Smooth muscle cell (in vitro differentiated cells): ENCODE data around the gene HAGH. TPM values are rescaled to one million over a fixed set of nuclear protein-coding genes. Genes with fewer than 3 reads are reported as not detected.

Experiments
- DNase-seq: peaks from one replicate; lab custom pipeline; 2025; ENCODE audit not compliant: unreplicated experiment; lab: John Stamatoyannopoulos, UW
- H2AFZ ChIP-seq: fragments of 200-600 bp; sonication (generic); 2 replicates; pipeline ENCODE4 v1.6.0; 2016; ENCODE audit warnings: antibody characterized with exemption, low read depth, mild to moderate bottlenecking
- H3F3A ChIP-seq: fragments of 200-600 bp; sonication (generic); 2 replicates; pipeline ENCODE4 v1.6.0; 2017; ENCODE audit warnings: antibody characterized with exemption, low read depth
- H3K27ac ChIP-seq: fragments of 200-600 bp; sonication (generic); 2 replicates; pipeline ENCODE4 v1.5.1; 2016; ENCODE audit warnings: low read depth, mild to moderate bottlenecking
- H3K27me3 ChIP-seq: fragments of 200-600 bp; sonication (generic); 2 replicates; pipeline ENCODE4 v1.6.1; 2016; ENCODE audit warnings: low read depth, mild to moderate bottlenecking
- H3K36me3 ChIP-seq: fragments of 200-600 bp; sonication (generic); 2 replicates; pipeline ENCODE4 v1.5.1; 2016; ENCODE audit warnings: low read depth
- H3K4me1 ChIP-seq: fragments of 200-600 bp; sonication (generic); 2 replicates; pipeline ENCODE4 v1.5.1; 2016; ENCODE audit warnings: low read depth
- H3K4me2 ChIP-seq: fragments of 200-600 bp; sonication (generic); 2 replicates; pipeline ENCODE4 v1.6.0; 2016; ENCODE audit warnings: mild to moderate bottlenecking
- H3K4me3 ChIP-seq: fragments of 200-600 bp; sonication (generic); 2 replicates; pipeline ENCODE4 v1.5.1; 2016; ENCODE audit warnings: mild to moderate bottlenecking
- H3K79me2 ChIP-seq: fragments of 200-600 bp; sonication (generic); 2 replicates; pipeline ENCODE4 v1.6.0; 2016; ENCODE audit warnings: low read depth, mild to moderate bottlenecking
- H3K9ac ChIP-seq: fragments of 200-600 bp; sonication (generic); 2 replicates; pipeline ENCODE4 v1.6.0; 2016; ENCODE audit warnings: low read depth
- H3K9me3 ChIP-seq: fragments of 200-600 bp; sonication (generic); replicated peaks from 2 replicates; pipeline ENCODE4 v1.5.1; 2016; ENCODE audit warnings: low read depth
- H4K20me1 ChIP-seq: fragments of 200-600 bp; sonication (generic); 2 replicates; pipeline ENCODE4 v1.6.0; 2016; ENCODE audit warnings: low read depth
- CTCF ChIP-seq: fragments of 200-600 bp; sonication (generic); IDR thresholded peaks from 2 replicates; pipeline ENCODE4 v1.5.1; 2017; ENCODE audit warnings: borderline replicate concordance, mild to moderate bottlenecking, antibody characterized with exemption; ENCODE audit not compliant: insufficient read depth, poor library complexity, severe bottlenecking
- WGBS: methylation state at CpG from one replicate; pipeline ENCODE4 v1.1.7; 2016; ENCODE audit warnings: low lambda C conversion rate; 5-methylcytosine and 5-hydroxymethylcytosine counted together
- polyA plus RNA-seq: library from polyadenylated mRNA; unstranded; fragments of >200 nt; fragmentation: Nextera tagmentation; extraction: Ambion mirVana; gene quantifications from 2 replicates; pipeline ENCODE4 v1.2.1, GENCODE V29; 2016
- total RNA-seq: library from RNA; depleted of rRNA; stranded (reverse); fragments of >200 nt; gene quantifications from 2 replicates; pipeline ENCODE4 v1.2.3, GENCODE V29; 2014

Gene HAGH
- total and polyA plus RNA-seq, 2 experiments from 2014 or later = 20.9 to 43.0 TPM

- DNase-seq = no peak
- Histone ChIP-seq H3K4me2 (no peak overlapping the region), H3K4me3 (no peak overlapping the region), H4K20me1 (peaks cover 30% of the 10 kb centered on the region), H3K27me3 (no peaks in the 10 kb centered on the region), H2AFZ (no peak overlapping the region), H3K9ac (no peak overlapping the region), H3K79me2 (peaks cover 26% of the 10 kb centered on the region), H3K4me1 (peaks cover 11% of the 10 kb centered on the region), H3K27ac (no peak overlapping the region), H3K9me3 (no peaks in the 10 kb centered on the region), H3F3A (peaks cover 7% of the 10 kb centered on the region), H3K36me3 (no peaks in the 10 kb centered on the region)
- no peak for TF ChIP-seq CTCF
- 94% methylated on average over 33 of the region's 34 CpGs for WGBS
Measured at GRCh38 chr16:1778200-1779179, 48.1 kb downstream of the HAGH start.

GRCh38 chr16:1777375-1778199 is 49.0 kb downstream of the HAGH start:
- H4K20me1 ChIP-seq = peaks cover 30% of the 10 kb centered on the region
- 93% methylated on average over 31 of the region's 36 CpGs for WGBS
- H3K9me3 ChIP-seq = no peaks in the 10 kb centered on the region
- no peak overlapping the region for H3K27ac ChIP-seq
- no peak overlapping the region for H2AFZ ChIP-seq
- TF ChIP-seq CTCF = no peak
- no peak overlapping the region for H3K4me3 ChIP-seq
- peaks cover 11% of the 10 kb centered on the region for H3K4me1 ChIP-seq
- H3K79me2 ChIP-seq = peaks cover 26% of the 10 kb centered on the region
- H3K27me3 ChIP-seq = no peaks in the 10 kb centered on the region
- no peak for DNase-seq
- H3K9ac ChIP-seq = no peak overlapping the region
- H3K4me2 ChIP-seq = no peak overlapping the region
- peaks cover 7% of the 10 kb centered on the region for H3F3A ChIP-seq
- H3K36me3 ChIP-seq = no peaks in the 10 kb centered on the region

- no peak for DNase-seq
- no peak for TF ChIP-seq CTCF
- 98% methylated on average over 22 of the region's 22 CpGs for WGBS
- H3K79me2 ChIP-seq = peaks cover 28% of the 10 kb centered on the region
- H3K4me2 ChIP-seq = no peak overlapping the region
- H3K9ac ChIP-seq = no peak overlapping the region
- H3K27me3 ChIP-seq = no peaks in the 10 kb centered on the region
- peaks cover 7% of the 10 kb centered on the region for H3F3A ChIP-seq
- H3K9me3 ChIP-seq = no peaks in the 10 kb centered on the region
- H4K20me1 ChIP-seq = peaks cover 30% of the 10 kb centered on the region
- H3K4me1 ChIP-seq = peaks cover 17% of the 10 kb centered on the region
- no peaks in the 10 kb centered on the region for H3K36me3 ChIP-seq
- H3K4me3 ChIP-seq = no peak overlapping the region
- H2AFZ ChIP-seq = no peak overlapping the region
- H3K27ac ChIP-seq = no peak overlapping the region
Measured at GRCh38 chr16:1776991-1777374, 49.6 kb downstream of the HAGH start.
